ENCODE measurements around the gene SEC14L1.

Gene SEC14L1

DNA sequence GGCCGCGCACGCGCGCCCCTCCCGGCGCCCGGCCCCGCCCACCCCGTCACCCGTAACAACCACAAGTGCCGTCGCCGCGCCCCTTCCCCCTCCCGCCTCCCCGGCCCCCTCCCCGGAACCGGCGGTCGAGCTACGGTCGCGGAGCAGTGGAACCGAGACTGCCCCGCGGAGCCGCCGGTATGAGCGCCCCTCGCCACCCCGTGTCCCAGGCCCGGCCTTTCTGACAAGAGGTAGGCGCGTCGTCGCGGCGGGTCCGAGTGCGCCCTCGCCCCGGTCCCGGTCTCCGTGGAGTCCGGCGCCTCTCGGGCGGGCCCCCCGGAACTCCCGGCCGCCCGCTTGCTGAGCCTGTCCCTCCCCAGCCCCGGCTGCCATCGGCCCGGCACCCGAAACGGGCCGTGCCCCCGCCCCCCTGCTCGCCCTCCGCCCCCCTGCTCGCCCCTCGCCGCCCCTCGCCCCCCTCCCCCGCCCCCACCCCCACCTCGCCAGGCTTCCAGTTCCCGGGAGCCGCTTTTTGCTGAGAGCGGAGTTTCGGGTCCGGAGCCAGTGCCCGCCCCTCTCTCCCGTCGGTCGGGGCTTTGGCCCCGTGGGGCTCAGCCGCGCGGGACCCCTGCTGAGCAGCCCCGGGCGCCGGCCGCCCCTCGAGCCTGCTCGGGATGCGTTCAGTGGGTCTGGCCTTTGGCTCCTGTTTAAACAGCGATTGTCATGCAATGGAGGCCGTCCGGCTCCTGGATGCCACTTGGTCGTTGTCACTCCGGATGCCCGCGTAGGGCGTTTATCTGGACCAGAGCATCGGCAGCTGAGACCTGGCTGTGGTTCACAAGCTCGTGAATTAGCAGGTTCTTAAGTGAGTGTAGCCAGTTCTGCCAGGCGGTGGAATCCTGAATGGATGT is at the start of gene SEC14L1:
Gene SEC14L1, plus strand, starts transcription at position 92 of the 890 bp plus-strand sequence. CDS start 2,628 bp downstream, outside the sequence.
- TF ChIP-seq, protein P1, sequence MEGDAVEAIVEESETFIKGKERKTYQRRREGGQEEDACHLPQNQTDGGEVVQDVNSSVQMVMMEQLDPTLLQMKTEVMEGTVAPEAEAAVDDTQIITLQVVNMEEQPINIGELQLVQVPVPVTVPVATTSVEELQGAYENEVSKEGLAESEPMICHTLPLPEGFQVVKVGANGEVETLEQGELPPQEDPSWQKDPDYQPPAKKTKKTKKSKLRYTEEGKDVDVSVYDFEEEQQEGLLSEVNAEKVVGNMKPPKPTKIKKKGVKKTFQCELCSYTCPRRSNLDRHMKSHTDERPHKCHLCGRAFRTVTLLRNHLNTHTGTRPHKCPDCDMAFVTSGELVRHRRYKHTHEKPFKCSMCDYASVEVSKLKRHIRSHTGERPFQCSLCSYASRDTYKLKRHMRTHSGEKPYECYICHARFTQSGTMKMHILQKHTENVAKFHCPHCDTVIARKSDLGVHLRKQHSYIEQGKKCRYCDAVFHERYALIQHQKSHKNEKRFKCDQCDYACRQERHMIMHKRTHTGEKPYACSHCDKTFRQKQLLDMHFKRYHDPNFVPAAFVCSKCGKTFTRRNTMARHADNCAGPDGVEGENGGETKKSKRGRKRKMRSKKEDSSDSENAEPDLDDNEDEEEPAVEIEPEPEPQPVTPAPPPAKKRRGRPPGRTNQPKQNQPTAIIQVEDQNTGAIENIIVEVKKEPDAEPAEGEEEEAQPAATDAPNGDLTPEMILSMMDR (IDR thresholded peaks at IDR 0.05; ENCODE audit: insufficient read depth, low read depth, low read length, missing control alignments) = no peak
- DNase-seq (ENCODE audit: low read depth) = peak; percentile 54
- peak within 1 kb of the TSS; percentile 59 for H3K4me3 ChIP-seq (ENCODE audit: low read length)

DNA sequence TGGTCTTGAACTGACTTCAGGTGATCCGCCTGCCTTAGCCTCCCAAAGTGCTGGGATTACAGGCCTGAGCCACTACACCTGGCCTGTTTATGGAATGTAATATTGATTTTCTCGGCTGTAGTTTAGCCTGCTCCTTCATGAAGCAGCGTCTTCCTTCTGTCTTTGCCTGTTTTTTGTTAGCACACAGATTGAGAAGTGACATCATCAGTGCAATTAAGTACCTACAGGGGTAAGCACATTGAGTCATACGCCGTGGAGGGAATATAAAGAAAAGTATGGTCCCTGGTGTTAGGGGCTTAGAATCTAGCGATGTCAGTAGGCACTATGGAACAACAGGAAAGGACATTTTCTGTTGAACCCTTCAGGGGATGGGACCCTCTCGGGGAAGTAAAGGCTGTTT is 48.7 kb upstream of the SEC14L1 start:
- H3K4me3 ChIP-seq (ENCODE audit: low read length) = no peak overlapping the region
- TF ChIP-seq, protein P1 (IDR thresholded peaks at IDR 0.05; ENCODE audit: insufficient read depth, low read depth, low read length, missing control alignments) = no peak

DNA sequence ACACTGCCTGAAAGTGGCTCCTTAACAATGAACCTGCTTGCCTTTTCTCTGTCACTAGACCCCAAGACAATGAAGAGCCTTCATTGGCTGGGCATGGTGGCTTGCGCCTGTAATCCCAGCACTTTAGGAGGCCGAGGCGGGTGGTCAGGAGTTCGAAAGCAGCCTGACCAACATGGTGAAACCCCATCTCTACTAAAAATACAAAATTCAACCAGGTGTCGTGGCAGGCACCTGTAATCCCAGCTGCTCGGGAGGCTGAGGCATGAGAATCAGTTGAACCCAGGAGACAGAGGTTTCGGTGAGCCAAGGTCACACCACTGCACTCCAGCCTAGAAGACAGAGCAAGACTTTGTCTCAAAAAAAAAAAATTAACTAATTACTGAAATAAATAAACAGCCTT is 45.3 kb upstream of the SEC14L1 start:
- no peak for DNase-seq (ENCODE audit: low read depth)
- TF ChIP-seq, protein P1 (IDR thresholded peaks at IDR 0.05; ENCODE audit: insufficient read depth, low read depth, low read length, missing control alignments) = no peak

More for the DNA sequence above, 48.7 kb upstream of the SEC14L1 start:
- DNase-seq (ENCODE audit: low read depth) = no peak

DNA sequence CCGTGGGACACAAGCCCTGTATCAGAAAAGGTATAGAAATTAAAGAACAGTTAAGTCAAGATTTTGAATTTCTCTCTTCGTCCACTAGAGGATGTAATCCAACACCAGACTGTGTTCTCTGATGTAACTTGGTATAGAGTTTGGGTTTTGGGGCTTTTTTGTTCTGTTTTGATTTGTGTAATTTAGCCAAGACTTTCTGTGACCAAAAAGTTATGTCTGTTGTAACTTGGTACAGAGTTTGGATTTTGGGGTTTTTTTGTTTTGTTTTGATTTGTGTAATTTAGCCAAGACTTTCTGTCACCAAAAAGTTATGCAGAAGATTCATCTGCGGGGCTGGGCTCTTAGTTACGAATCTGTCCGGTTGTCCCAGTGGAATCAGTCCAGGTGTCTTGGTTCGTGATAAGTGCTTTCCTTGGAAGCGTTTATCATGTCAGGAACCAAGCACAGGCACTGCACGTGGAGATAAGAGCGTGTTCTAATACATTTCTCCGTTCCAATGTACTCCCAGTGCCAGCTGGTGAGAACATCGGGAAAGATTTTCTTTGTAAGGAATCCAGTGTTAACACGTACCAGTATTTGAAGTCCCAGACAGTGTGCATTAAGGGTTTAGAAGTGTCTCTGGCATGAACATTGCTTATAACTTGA is 44.1 kb upstream of the SEC14L1 start:
- TF ChIP-seq, protein P1 (IDR thresholded peaks at IDR 0.05; ENCODE audit: insufficient read depth, low read depth, low read length, missing control alignments) = peak; percentile 68

More for the DNA sequence above, 45.3 kb upstream of the SEC14L1 start:
- no peak overlapping the region for H3K4me3 ChIP-seq (ENCODE audit: low read length)

DNA sequence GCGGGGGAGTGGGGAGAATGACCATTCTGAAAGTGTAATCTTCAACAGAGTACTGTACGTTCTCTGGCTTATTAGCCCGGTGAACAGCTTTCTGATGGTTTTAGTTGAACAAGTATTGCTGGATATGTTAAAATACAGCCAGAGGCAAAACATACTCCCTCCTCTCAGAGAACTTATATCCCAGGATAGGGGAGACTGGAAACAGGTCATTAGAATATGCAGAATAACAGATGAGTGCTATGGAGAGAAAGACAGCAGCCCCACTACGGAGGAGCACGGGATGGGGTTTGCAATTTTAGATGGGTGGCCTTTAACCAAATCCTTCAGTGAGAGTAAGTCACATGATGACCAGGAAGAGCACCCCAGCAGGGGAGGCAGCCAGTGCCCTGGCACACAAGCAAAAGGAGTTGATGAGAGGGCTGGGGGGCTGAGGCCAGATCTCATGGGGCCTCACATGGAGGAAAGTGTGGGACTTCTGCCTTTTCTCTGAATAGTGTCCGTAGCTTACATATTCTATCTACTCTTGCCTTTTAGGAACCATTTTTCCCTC is 43.1 kb upstream of the SEC14L1 start:
- DNase-seq (ENCODE audit: low read depth) = no peak

More for the DNA sequence above, 44.1 kb upstream of the SEC14L1 start:
- H3K4me3 ChIP-seq (ENCODE audit: low read length) = no peak overlapping the region
- DNase-seq (ENCODE audit: low read depth) = peak; percentile 48

DNA sequence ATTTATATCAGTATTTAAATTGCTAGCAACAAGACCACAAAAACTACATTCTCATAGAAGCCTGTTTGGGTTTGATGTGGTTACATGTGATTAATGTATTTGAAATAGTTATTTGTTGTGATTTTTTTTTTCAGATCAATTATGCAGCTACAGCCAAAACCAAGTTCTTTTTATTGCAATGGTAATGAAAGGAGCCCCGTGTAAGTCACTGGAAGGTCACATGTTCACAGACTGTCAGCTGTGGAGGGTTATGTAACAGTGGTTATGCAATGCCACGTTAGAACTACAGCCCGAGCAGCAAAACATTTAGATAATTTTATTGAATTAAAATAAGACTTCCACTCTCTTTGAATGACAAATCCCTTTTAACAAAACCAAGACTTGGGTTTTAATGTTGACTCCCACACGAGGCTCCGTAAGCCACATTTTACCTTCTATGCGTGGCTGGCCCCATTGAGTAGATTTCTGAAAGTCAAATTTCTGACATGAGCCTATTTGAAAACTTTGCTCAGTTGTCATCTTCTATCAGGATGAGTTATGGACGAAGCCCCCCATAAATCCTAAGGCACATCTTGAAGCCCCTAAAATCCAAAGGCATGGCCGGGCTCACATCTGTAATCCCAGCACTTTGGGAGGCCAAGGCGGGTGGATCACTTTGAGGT is 41.8 kb upstream of the SEC14L1 start:
- DNase-seq (ENCODE audit: low read depth) = peak; percentile 72
- TF ChIP-seq, protein P1 (IDR thresholded peaks at IDR 0.05; ENCODE audit: insufficient read depth, low read depth, low read length, missing control alignments) = no peak
- H3K4me3 ChIP-seq (ENCODE audit: low read length) = no peak overlapping the region

More for the DNA sequence above, 43.1 kb upstream of the SEC14L1 start:
- TF ChIP-seq, protein P1 (IDR thresholded peaks at IDR 0.05; ENCODE audit: insufficient read depth, low read depth, low read length, missing control alignments) = no peak
- H3K4me3 ChIP-seq (ENCODE audit: low read length) = no peak overlapping the region
